ENCODE data around the gene UBTD2.
A peak's percentile ranks its signal among the peaks of the same experiment; 100 is the strongest.
"Not testable (repeated sequence)": the region's sequence is repeated elsewhere in the genome, so short reads cannot be mapped to it uniquely, and the experiment has no call there.

UBTD2 gene

GRCh38 chr5:172303572-172304335 is 20.2 kb upstream of the UBTD2 start:
- no peak overlapping the region for H3K4me3 ChIP-seq (ENCODE audit: low read length)
- TF ChIP-seq ZNF274 (IDR thresholded peaks at IDR 0.05; ENCODE audit: low read depth, low read length) = no peak

GRCh38 chr5:172303162-172303561 is 19.6 kb upstream of the UBTD2 start:
- H3K4me3 ChIP-seq (ENCODE audit: low read length) = no peak overlapping the region
- TF ChIP-seq ZNF274 (IDR thresholded peaks at IDR 0.05; ENCODE audit: low read depth, low read length) = no peak

GRCh38 chr5:172302047-172302710 is 18.6 kb upstream of the UBTD2 start:
- TF ChIP-seq ZNF274 (IDR thresholded peaks at IDR 0.05; ENCODE audit: low read depth, low read length) = no peak
- no peak overlapping the region for H3K4me3 ChIP-seq (ENCODE audit: low read length)

GRCh38 chr5:172299916-172300439 is 16.4 kb upstream of the UBTD2 start:
- no peak overlapping the region for H3K4me3 ChIP-seq (ENCODE audit: low read length)
- TF ChIP-seq ZNF274 (IDR thresholded peaks at IDR 0.05; ENCODE audit: low read depth, low read length) = no peak

GRCh38 chr5:172294831-172295230 is 11.3 kb upstream of the UBTD2 start:
- no peak for TF ChIP-seq ZNF274 (IDR thresholded peaks at IDR 0.05; ENCODE audit: low read depth, low read length)

GRCh38 chr5:172293745-172294342 is 10.3 kb upstream of the UBTD2 start:
- no peak for TF ChIP-seq ZNF274 (IDR thresholded peaks at IDR 0.05; ENCODE audit: low read depth, low read length)
- H3K4me3 ChIP-seq (ENCODE audit: low read length) = no peak overlapping the region

More at GRCh38 chr5:172294831-172295230, 11.3 kb upstream of the UBTD2 start:
- no peak overlapping the region for H3K4me3 ChIP-seq (ENCODE audit: low read length)

- TF ChIP-seq ZNF274 (IDR thresholded peaks at IDR 0.05; ENCODE audit: low read depth, low read length) = no peak
- H3K4me3 ChIP-seq (ENCODE audit: low read length) = no peak overlapping the region
Measured at GRCh38 chr5:172293054-172293744, 9.6 kb upstream of the UBTD2 start.

GRCh38 chr5:172291837-172292236 is 8.3 kb upstream of the UBTD2 start:
- H3K4me3 ChIP-seq (ENCODE audit: low read length) = not testable (repeated sequence)

GRCh38 chr5:172288465-172288864 is 4.9 kb upstream of the UBTD2 start:
- TF ChIP-seq ZNF274 (IDR thresholded peaks at IDR 0.05; ENCODE audit: low read depth, low read length) = no peak
- no peak overlapping the region for H3K4me3 ChIP-seq (ENCODE audit: low read length)

- not testable (repeated sequence) for H3K4me3 ChIP-seq (ENCODE audit: low read length)
Measured at GRCh38 chr5:172287140-172287539, 3.6 kb upstream of the UBTD2 start.

- no peak overlapping the region for H3K4me3 ChIP-seq (ENCODE audit: low read length)
- TF ChIP-seq ZNF274 (IDR thresholded peaks at IDR 0.05; ENCODE audit: low read depth, low read length) = no peak
Measured at GRCh38 chr5:172285226-172286143, 1.9 kb upstream of the UBTD2 start.

- H3K4me3 ChIP-seq (ENCODE audit: low read length) = peak overlapping the region; percentile 71
- no peak for TF ChIP-seq ZNF274 (IDR thresholded peaks at IDR 0.05; ENCODE audit: low read depth, low read length)
Measured at GRCh38 chr5:172284611-172284980, 1.0 kb upstream of the UBTD2 start.

- no peak for TF ChIP-seq ZNF274 (IDR thresholded peaks at IDR 0.05; ENCODE audit: low read depth, low read length)
- peak overlapping the region; percentile 89 for H3K4me3 ChIP-seq (ENCODE audit: low read length)
Measured at GRCh38 chr5:172283862-172284610, 472 bp upstream of the UBTD2 start.

Data from GM08714 (cell line).